Cardiac muscle cell (in vitro differentiated cells and primary cell): ENCODE measurements around the gene AP2A2. TPM values are rescaled to one million over a fixed set of nuclear protein-coding genes. Genes with fewer than 3 reads are reported as not detected.

Source experiments
- DNase-seq, 2 donors: peaks; one replicate each; pipeline versions ENCODE4 v3.0.0 to v3.0.0-alpha.2; 2010 to 2017; ENCODE audit warnings: low read depth in 1 of 2, low spot score in 1 of 2
- H3K27ac ChIP-seq: fragments of 200-600 bp; sonication (generic); 2 replicates; pipeline ENCODE4 v1.5.1; 2016
- H3K27me3 ChIP-seq: fragments of 200-600 bp; sonication (generic); 2 replicates; pipeline ENCODE4 v1.6.0; 2016; ENCODE audit warnings: control low read depth
- H3K36me3 ChIP-seq: fragments of 200-600 bp; sonication (generic); 2 replicates; pipeline ENCODE4 v1.5.1; 2016; ENCODE audit warnings: control low read depth
- H3K4me1 ChIP-seq: fragments of 200-600 bp; sonication (generic); 2 replicates; pipeline ENCODE4 v1.8.1; 2017; ENCODE audit warnings: low read depth, mild to moderate bottlenecking, mixed run types
- H3K4me3 ChIP-seq: fragments of 200-600 bp; sonication (generic); 2 replicates; pipeline ENCODE4 v1.5.1; 2016; ENCODE audit warnings: mild to moderate bottlenecking
- H3K9me3 ChIP-seq: fragments of 200-600 bp; sonication (generic); 2 replicates; pipeline ENCODE4 v1.5.1; 2017; ENCODE audit warnings: low read depth, mild to moderate bottlenecking, control low read depth
- polyA plus RNA-seq: library from polyadenylated mRNA; unstranded; fragments of >200 nt; fragmentation: Nextera tagmentation; extraction: Ambion mirVana; gene quantifications from 2 replicates; pipeline ENCODE4 v1.2.1, GENCODE V29; 2016
- total RNA-seq: library from RNA; depleted of rRNA; stranded (reverse); fragments of >200 nt; gene quantifications from 2 replicates; pipeline ENCODE4 v1.2.3, GENCODE V29; 2016
- TF ChIP-seq, protein P1 (sequence below): IDR thresholded peaks from 2 replicates; pipeline ENCODE4 v1.5.1; 2012; ENCODE audit warnings: low read depth, mild to moderate bottlenecking, low read length

Gene AP2A2
- total and polyA plus RNA-seq, 2 experiments from 2014 or later, result 47.6 to 77.6 TPM

- no peaks in the 10 kb centered on the region for H3K36me3 ChIP-seq
- H3K9me3 ChIP-seq, result no peaks in the 10 kb centered on the region
- H3K27ac ChIP-seq, result no peak overlapping the region
- TF ChIP-seq, protein P1, sequence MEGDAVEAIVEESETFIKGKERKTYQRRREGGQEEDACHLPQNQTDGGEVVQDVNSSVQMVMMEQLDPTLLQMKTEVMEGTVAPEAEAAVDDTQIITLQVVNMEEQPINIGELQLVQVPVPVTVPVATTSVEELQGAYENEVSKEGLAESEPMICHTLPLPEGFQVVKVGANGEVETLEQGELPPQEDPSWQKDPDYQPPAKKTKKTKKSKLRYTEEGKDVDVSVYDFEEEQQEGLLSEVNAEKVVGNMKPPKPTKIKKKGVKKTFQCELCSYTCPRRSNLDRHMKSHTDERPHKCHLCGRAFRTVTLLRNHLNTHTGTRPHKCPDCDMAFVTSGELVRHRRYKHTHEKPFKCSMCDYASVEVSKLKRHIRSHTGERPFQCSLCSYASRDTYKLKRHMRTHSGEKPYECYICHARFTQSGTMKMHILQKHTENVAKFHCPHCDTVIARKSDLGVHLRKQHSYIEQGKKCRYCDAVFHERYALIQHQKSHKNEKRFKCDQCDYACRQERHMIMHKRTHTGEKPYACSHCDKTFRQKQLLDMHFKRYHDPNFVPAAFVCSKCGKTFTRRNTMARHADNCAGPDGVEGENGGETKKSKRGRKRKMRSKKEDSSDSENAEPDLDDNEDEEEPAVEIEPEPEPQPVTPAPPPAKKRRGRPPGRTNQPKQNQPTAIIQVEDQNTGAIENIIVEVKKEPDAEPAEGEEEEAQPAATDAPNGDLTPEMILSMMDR, result no peak
- H3K4me3 ChIP-seq, result no peak overlapping the region
- H3K4me1 ChIP-seq, result no peaks in the 10 kb centered on the region
- no peak for DNase-seq
- H3K27me3 ChIP-seq, result no peaks in the 10 kb centered on the region
These were observed 110.1 kb downstream of the AP2A2 start for GRCh38 chr11:1035577-1036283.

- no peak within 1 kb of the TSS for H3K27ac ChIP-seq
- no peaks in the 10 kb centered on the region for H3K27me3 ChIP-seq
- no peaks in the 10 kb centered on the region for H3K9me3 ChIP-seq
- H3K4me1 ChIP-seq, result no peaks in the 10 kb centered on the region
- DNase-seq, result no peak
- H3K4me3 ChIP-seq, result no peak within 1 kb of the TSS
- TF ChIP-seq, protein P1, result no peak
- H3K36me3 ChIP-seq, result no peaks in the 10 kb centered on the region
These were observed 110.7 kb downstream of the AP2A2 start, which contains the start of gene MUC6 for GRCh38 chr11:1036303-1036923. Gene MUC6, minus strand, starts transcription at chr11:1036718. Its CDS starts 63 bp downstream, at chr11:1036655.

DNA sequence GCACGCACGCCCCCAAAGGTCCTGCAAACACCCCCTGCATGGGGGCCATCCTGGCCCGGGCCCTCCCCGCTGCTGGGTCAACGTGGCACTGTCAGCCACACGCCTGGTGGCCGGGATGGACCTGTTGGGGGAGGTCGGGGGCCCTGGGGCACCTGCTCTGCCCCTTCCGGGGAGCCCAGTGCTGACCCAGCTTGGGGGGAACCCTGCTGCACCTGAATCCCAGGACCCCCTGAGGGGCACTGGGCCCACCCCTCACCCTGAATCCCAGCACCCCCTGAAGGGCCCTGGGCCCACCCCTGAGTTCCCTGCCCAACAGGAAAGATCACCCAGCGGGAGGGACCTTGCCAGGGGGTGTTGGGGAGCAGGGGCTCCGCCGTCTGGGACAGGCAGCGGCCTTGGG lies 111.3 kb downstream of the AP2A2 start:
- no peaks in the 10 kb centered on the region for H3K9me3 ChIP-seq
- no peak overlapping the region for H3K4me3 ChIP-seq
- no peaks in the 10 kb centered on the region for H3K36me3 ChIP-seq
- no peak for DNase-seq
- no peaks in the 10 kb centered on the region for H3K4me1 ChIP-seq
- no peaks in the 10 kb centered on the region for H3K27me3 ChIP-seq
- no peak overlapping the region for H3K27ac ChIP-seq
- TF ChIP-seq, protein P1, result no peak

GRCh38 chr11:1037506-1038055 lies 111.9 kb downstream of the AP2A2 start:
- TF ChIP-seq, protein P1, result no peak
- DNase-seq, result no peak

DNA sequence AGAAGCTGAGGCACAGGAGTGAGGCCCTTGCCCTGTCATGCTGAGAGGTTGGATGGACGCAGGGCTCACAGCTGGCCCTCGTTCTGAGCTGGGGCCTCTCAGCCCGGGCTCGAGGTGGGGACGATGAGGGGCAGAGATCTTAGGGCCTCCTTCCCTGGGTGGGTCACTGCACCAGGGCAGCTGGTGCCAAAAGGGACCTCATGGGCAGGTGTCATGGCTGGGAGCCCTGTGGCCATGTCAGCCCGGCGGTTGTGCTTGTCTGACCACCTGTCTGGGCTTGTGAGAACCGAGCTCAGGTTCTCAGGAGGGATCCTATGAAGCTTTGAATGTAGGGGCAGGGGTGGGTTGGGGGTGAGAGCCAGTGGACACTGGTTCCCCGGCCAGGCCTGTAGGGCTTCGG lies 112.7 kb downstream of the AP2A2 start:
- Histone ChIP-seq H3K27ac (no peak overlapping the region), H3K4me1 (no peaks in the 10 kb centered on the region), H3K27me3 (no peaks in the 10 kb centered on the region), H3K9me3 (no peaks in the 10 kb centered on the region), H3K4me3 (no peak overlapping the region), H3K36me3 (no peaks in the 10 kb centered on the region)
- TF ChIP-seq, protein P1, result no peak
- DNase-seq, result no peak

More at GRCh38 chr11:1037506-1038055, 111.9 kb downstream of the AP2A2 start:
- Histone ChIP-seq H3K36me3 (no peaks in the 10 kb centered on the region), H3K27me3 (no peaks in the 10 kb centered on the region), H3K4me1 (no peaks in the 10 kb centered on the region), H3K4me3 (no peak overlapping the region), H3K9me3 (no peaks in the 10 kb centered on the region), H3K27ac (no peak overlapping the region)
